Activated T-helper 1 cell treated with anti-CD3 and anti-CD28 coated beads, Interleukin-12 subunit alpha, Interleukin-12 subunit beta, Interleukin-2, Interleukin-4 antibody, amounts not matched to agents 30 ng/mL and 10 ng/mL and 1 ng/mL, durations not matched to agents 14 hours and 24 hours and 36 hours (primary cell): ENCODE data around the gene MYADML2. TPM values are rescaled to one million over a fixed set of nuclear protein-coding genes. Genes with fewer than 3 reads are reported as not detected.

Source experiments
- DNase-seq: peaks from one replicate; pipeline ENCODE4 v3.0.0; 2021; ENCODE audit warnings: low spot score
- H3K27ac Mint-ChIP-seq: one replicate; pipeline ENCODE4 v1.8.0; 2021; ENCODE audit warnings: mild to moderate bottlenecking, mixed read lengths
- H3K27me3 Mint-ChIP-seq: one replicate; pipeline ENCODE4 v1.8.0; 2022; ENCODE audit warnings: mild to moderate bottlenecking, moderate library complexity, mixed read lengths; ENCODE audit not compliant: insufficient read depth
- H3K36me3 Mint-ChIP-seq: one replicate; pipeline ENCODE4 v1.8.0; 2021; ENCODE audit warnings: low read depth, mixed read lengths
- H3K4me1 Mint-ChIP-seq: one replicate; pipeline ENCODE4 v1.8.0; 2021; ENCODE audit warnings: low read depth, mixed read lengths
- H3K4me3 Mint-ChIP-seq: one replicate; pipeline ENCODE4 v1.8.0; 2021; ENCODE audit warnings: mild to moderate bottlenecking, moderate library complexity, mixed read lengths
- H3K9me3 Mint-ChIP-seq: one replicate; pipeline ENCODE4 v1.8.0; 2021; ENCODE audit warnings: mixed read lengths
- intact Hi-C: fragments of 100-400 bp; cut with micrococcal nuclease; formaldehyde crosslinking; loops from one replicate; pipeline ENCODE4 v1.15.1; 2024
- total RNA-seq: library from RNA; stranded (reverse); gene quantifications from 2 replicates; pipeline ENCODE4 v1.2.3, GENCODE V29; 2022

The MYADML2 gene
- total RNA-seq, 1 donor from 2014 or later: 0.08 TPM

- H3K4me1 Mint-ChIP-seq: peaks cover 8% of the 10 kb centered on the region
- H3K36me3 Mint-ChIP-seq: peaks cover 11% of the 10 kb centered on the region
- no peaks in the 10 kb centered on the region for H3K9me3 Mint-ChIP-seq
- no peak overlapping the region for H3K4me3 Mint-ChIP-seq
- intact Hi-C loops: no loop called here
- peaks cover 3% of the 10 kb centered on the region for H3K27me3 Mint-ChIP-seq
- no peak overlapping the region for H3K27ac Mint-ChIP-seq
- no peak for DNase-seq
These were observed 45.6 kb downstream of the MYADML2 start for GRCh38 chr17:81901167-81902022.

- H3K4me3 Mint-ChIP-seq: no peak overlapping the region
- peaks cover 8% of the 10 kb centered on the region for H3K4me1 Mint-ChIP-seq
- peaks cover 13% of the 10 kb centered on the region for H3K36me3 Mint-ChIP-seq
- intact Hi-C loops: no loop called here
- H3K9me3 Mint-ChIP-seq: no peaks in the 10 kb centered on the region
- H3K27me3 Mint-ChIP-seq: peaks cover 3% of the 10 kb centered on the region
- no peak for DNase-seq
- no peak overlapping the region for H3K27ac Mint-ChIP-seq
These were observed 46.7 kb downstream of the MYADML2 start for GRCh38 chr17:81900181-81900820.

- intact Hi-C loops: no loop called here
- no peak overlapping the region for H3K4me3 Mint-ChIP-seq
- peaks cover 8% of the 10 kb centered on the region for H3K4me1 Mint-ChIP-seq
- no peak overlapping the region for H3K27ac Mint-ChIP-seq
- peaks cover 3% of the 10 kb centered on the region for H3K27me3 Mint-ChIP-seq
- H3K9me3 Mint-ChIP-seq: no peaks in the 10 kb centered on the region
- peaks cover 14% of the 10 kb centered on the region for H3K36me3 Mint-ChIP-seq
- DNase-seq: no peak
These were observed 47.4 kb downstream of the MYADML2 start for GRCh38 chr17:81899514-81900166.

GRCh38 chr17:81898885-81899284, 48.1 kb downstream of the MYADML2 start:
- H3K27me3 Mint-ChIP-seq: peaks cover 3% of the 10 kb centered on the region
- intact Hi-C loops: no loop called here
- no peaks in the 10 kb centered on the region for H3K9me3 Mint-ChIP-seq
- peaks cover 14% of the 10 kb centered on the region for H3K36me3 Mint-ChIP-seq
- no peak overlapping the region for H3K27ac Mint-ChIP-seq
- no peak for DNase-seq
- H3K4me3 Mint-ChIP-seq: no peak overlapping the region
- peaks cover 8% of the 10 kb centered on the region for H3K4me1 Mint-ChIP-seq

- Mint-ChIP-seq H3K36me3 (peaks cover 12% of the 10 kb centered on the region), H3K9me3 (no peaks in the 10 kb centered on the region), H3K27me3 (peaks cover 3% of the 10 kb centered on the region), H3K27ac (no peak overlapping the region), H3K4me1 (peaks cover 8% of the 10 kb centered on the region), H3K4me3 (no peak overlapping the region)
- intact Hi-C loops: no loop called here
- no peak for DNase-seq
These were observed 48.8 kb downstream of the MYADML2 start for GRCh38 chr17:81898029-81898866.

- Mint-ChIP-seq H3K4me1 (no peaks in the 10 kb centered on the region), H3K36me3 (peaks cover 6% of the 10 kb centered on the region), H3K9me3 (no peaks in the 10 kb centered on the region), H3K27ac (no peak overlapping the region), H3K4me3 (no peak overlapping the region), H3K27me3 (no peaks in the 10 kb centered on the region)
- intact Hi-C loops: no loop called here
- DNase-seq: no peak
These were observed 51.6 kb downstream of the MYADML2 start for GRCh38 chr17:81895400-81895799.

GRCh38 chr17:81891303-81891552, 55.8 kb downstream of the MYADML2 start:
- H3K27ac Mint-ChIP-seq: peak overlapping the region; percentile 98
- DNase-seq: no peak
- intact Hi-C loops: loop anchor here (1.0 to 2.0 kb wide), 7 partner anchors 20 to 207 kb away; partner anchors contain the start of genes ARHGDIA, FASN, P4HB and PCYT2
- no peaks in the 10 kb centered on the region for H3K27me3 Mint-ChIP-seq
- peak overlapping the region; percentile 96 for H3K4me3 Mint-ChIP-seq
- peaks cover 13% of the 10 kb centered on the region for H3K4me1 Mint-ChIP-seq
- no peaks in the 10 kb centered on the region for H3K9me3 Mint-ChIP-seq
- H3K36me3 Mint-ChIP-seq: peaks cover 29% of the 10 kb centered on the region

- intact Hi-C loops: loop anchor here (1.0 to 2.0 kb wide), 7 partner anchors 19 to 208 kb away; partner anchors contain the start of genes ARHGDIA, FASN, P4HB and PCYT2
- Mint-ChIP-seq H3K27ac (peak overlapping the region; percentile 87), H3K36me3 (peaks cover 31% of the 10 kb centered on the region), H3K27me3 (no peaks in the 10 kb centered on the region), H3K4me1 (peaks cover 13% of the 10 kb centered on the region), H3K4me3 (peak overlapping the region; percentile 92), H3K9me3 (no peaks in the 10 kb centered on the region)
- DNase-seq: peak; percentile 29
These were observed 56.4 kb downstream of the MYADML2 start for GRCh38 chr17:81890447-81891302.

Other genes with a start within 250 kb of the MYADML2 start
- gene MRPL12, start 243.9 kb downstream of the MYADML2 start, total RNA-seq: 232 TPM in 2 replicates
- gene SLC25A10, start 234.9 kb downstream of the MYADML2 start, total RNA-seq: 45.7 and 49.6 TPM in 2 replicates
- not detected in 2 replicates for gene GCGR, start 143.1 kb downstream of the MYADML2 start, total RNA-seq
- 56.0 and 62.3 TPM in 2 replicates for gene MCRIP1, start 113.9 kb downstream of the MYADML2 start, total RNA-seq
- gene PPP1R27, start 112.2 kb downstream of the MYADML2 start, total RNA-seq: not detected in 2 replicates
- 477 and 487 TPM in 2 replicates for gene P4HB, start 86.7 kb downstream of the MYADML2 start, total RNA-seq
- 701 and 705 TPM in 2 replicates for gene ARHGDIA, start 75.9 kb downstream of the MYADML2 start, total RNA-seq
- 241 and 249 TPM in 2 replicates for gene ALYREF, start 55.6 kb downstream of the MYADML2 start, total RNA-seq
- gene ANAPC11, start 55.5 kb downstream of the MYADML2 start, total RNA-seq: 123 and 124 TPM in 2 replicates
- 0.24 and 0.31 TPM in 2 replicates for gene NPB, start 45.0 kb downstream of the MYADML2 start, total RNA-seq
- 49.5 and 54.5 TPM in 2 replicates for gene PCYT2, start 35.8 kb downstream of the MYADML2 start, total RNA-seq
- 53.2 and 57.5 TPM in 2 replicates for gene SIRT7, start 29.1 kb downstream of the MYADML2 start, total RNA-seq
- 33.8 and 35.5 TPM in 2 replicates for gene MAFG, start 19.5 kb downstream of the MYADML2 start, total RNA-seq
- 130 and 131 TPM in 2 replicates for gene PYCR1, start 9.9 kb downstream of the MYADML2 start, total RNA-seq
- 1.5 and 2.4 TPM in 2 replicates for gene NOTUM, start 14.0 kb upstream of the MYADML2 start, total RNA-seq
- 32.2 and 33.8 TPM in 2 replicates for gene ASPSCR1, start 30.4 kb upstream of the MYADML2 start, total RNA-seq
- gene CENPX, start 75.6 kb upstream of the MYADML2 start, total RNA-seq: 109 and 120 TPM in 2 replicates
- 37.6 and 37.8 TPM in 2 replicates for gene LRRC45, start 76.1 kb upstream of the MYADML2 start, total RNA-seq
- 7.6 and 9.4 TPM in 2 replicates for gene RAC3, start 84.4 kb upstream of the MYADML2 start, total RNA-seq
- 123 and 125 TPM in 2 replicates for gene DCXR, start 90.5 kb upstream of the MYADML2 start, total RNA-seq
- gene RFNG, start 104.6 kb upstream of the MYADML2 start, total RNA-seq: 24.1 and 26.8 TPM in 2 replicates
- gene GPS1, start 104.7 kb upstream of the MYADML2 start, total RNA-seq: 112 and 124 TPM in 2 replicates
- 231 and 235 TPM in 2 replicates for gene DUS1L, start 118.6 kb upstream of the MYADML2 start, total RNA-seq
- gene FASN, start 151.0 kb upstream of the MYADML2 start, total RNA-seq: 415 and 421 TPM in 2 replicates